Measurements from ENCODE around the gene PIGO. TPM values are rescaled to one million over a fixed set of nuclear protein-coding genes. Genes with fewer than 3 reads are reported as not detected.

The PIGO gene
- total RNA-seq, 1 donor from 2014 or later = 25.2 TPM

GRCh38 chr9:35091536-35091935 lies 4.9 kb downstream of the PIGO start:
- no peak for TF ChIP-seq CTCF (IDR thresholded peaks at IDR 0.05)
- H3K27me3 ChIP-seq = no peaks in the 10 kb centered on the region
- no peak for ATAC-seq
- H3K27ac ChIP-seq = no peak overlapping the region
- no peaks in the 10 kb centered on the region for H3K9me3 ChIP-seq
- H3K4me1 ChIP-seq = peaks cover 6% of the 10 kb centered on the region
- intact Hi-C loops (cut with DNase I) = no loop called here
- no peak overlapping the region for H3K4me3 ChIP-seq
- no peak for DNase-seq
- peaks cover 61% of the 10 kb centered on the region for H3K36me3 ChIP-seq

GRCh38 chr9:35089434-35089833 lies 7.0 kb downstream of the PIGO start:
- no peak overlapping the region for H3K4me3 ChIP-seq
- H3K4me1 ChIP-seq = no peaks in the 10 kb centered on the region
- no peak overlapping the region for H3K27ac ChIP-seq
- no peaks in the 10 kb centered on the region for H3K27me3 ChIP-seq
- TF ChIP-seq CTCF (IDR thresholded peaks at IDR 0.05) = no peak
- intact Hi-C loops (cut with DNase I) = no loop called here
- DNase-seq (no peak), ATAC-seq (no peak)
- H3K36me3 ChIP-seq = peaks cover 61% of the 10 kb centered on the region
- no peaks in the 10 kb centered on the region for H3K9me3 ChIP-seq

- Histone ChIP-seq H3K9me3 (no peaks in the 10 kb centered on the region), H3K27me3 (no peaks in the 10 kb centered on the region), H3K27ac (no peak overlapping the region), H3K4me1 (no peaks in the 10 kb centered on the region), H3K36me3 (peaks cover 27% of the 10 kb centered on the region), H3K4me3 (no peak overlapping the region)
- no peak for TF ChIP-seq CTCF (IDR thresholded peaks at IDR 0.05)
- ATAC-seq (no peak), DNase-seq (no peak)
- intact Hi-C loops (cut with DNase I) = no loop called here
These were observed 11.3 kb downstream of the PIGO start for GRCh38 chr9:35085078-35085477.

- DNase-seq (peak; percentile 95), ATAC-seq (peak; percentile 98)
- Histone ChIP-seq H3K4me1 (peaks cover 11% of the 10 kb centered on the region), H3K9me3 (no peaks in the 10 kb centered on the region), H3K4me3 (peak within 1 kb of the TSS; percentile 84), H3K27ac (peak within 1 kb of the TSS; percentile 44), H3K36me3 (no peaks in the 10 kb centered on the region), H3K27me3 (no peaks in the 10 kb centered on the region)
- no peak for TF ChIP-seq CTCF (IDR thresholded peaks at IDR 0.05)
- intact Hi-C loops (cut with DNase I) = no loop called here
These were observed 16.7 kb downstream of the PIGO start, which contains the start of gene FANCG for GRCh38 chr9:35079426-35080341. TSS of gene FANCG (minus strand) at chr9:35079942. CDS start at chr9:35079524, 418 bp downstream.

- peaks cover 11% of the 10 kb centered on the region for H3K4me1 ChIP-seq
- intact Hi-C loops (cut with DNase I) = no loop called here
These were observed 17.4 kb downstream of the PIGO start for GRCh38 chr9:35079041-35079425.

More at GRCh38 chr9:35079041-35079425, 17.4 kb downstream of the PIGO start:
- DNase-seq = no peak
- ATAC-seq = no peak
- Histone ChIP-seq H3K4me3 (peak overlapping the region; percentile 84), H3K27me3 (no peaks in the 10 kb centered on the region), H3K9me3 (no peaks in the 10 kb centered on the region), H3K36me3 (no peaks in the 10 kb centered on the region), H3K27ac (peak overlapping the region; percentile 44)
- no peak for TF ChIP-seq CTCF (IDR thresholded peaks at IDR 0.05)
